Measurements from ENCODE around the gene MCM5.
"Not testable (repeated sequence)": the region's sequence is repeated elsewhere in the genome, so short reads cannot be mapped to it uniquely, and the experiment has no call there.

Gene MCM5

GRCh38 chr22:35452810-35453743, 53.1 kb downstream of the MCM5 start:
- DNase-seq = no peak

GRCh38 chr22:35454416-35455054, 54.6 kb downstream of the MCM5 start:
- no peak for DNase-seq

GRCh38 chr22:35455529-35455928, 55.6 kb downstream of the MCM5 start:
- DNase-seq = no peak

- no peak for DNase-seq
Measured at GRCh38 chr22:35456757-35457156, 56.8 kb downstream of the MCM5 start.

- DNase-seq = no peak
Measured at GRCh38 chr22:35457729-35458546, 58.0 kb downstream of the MCM5 start.

- DNase-seq = no peak
Measured at GRCh38 chr22:35458547-35459422, 58.8 kb downstream of the MCM5 start.

- DNase-seq = no peak
Measured at GRCh38 chr22:35459423-35459894, 59.5 kb downstream of the MCM5 start.

- DNase-seq = not testable (repeated sequence)
Measured at GRCh38 chr22:35459976-35460375, 60.0 kb downstream of the MCM5 start.

- DNase-seq = no peak
Measured at GRCh38 chr22:35460688-35461087, 60.7 kb downstream of the MCM5 start.

- no peak for DNase-seq
Measured at GRCh38 chr22:35462498-35463230, 62.7 kb downstream of the MCM5 start.

- no peak for DNase-seq
Measured at GRCh38 chr22:35463231-35463933, 63.4 kb downstream of the MCM5 start.

GRCh38 chr22:35464399-35464798, 64.5 kb downstream of the MCM5 start:
- no peak for DNase-seq

- DNase-seq = no peak
Measured at GRCh38 chr22:35465109-35465701, 65.3 kb downstream of the MCM5 start.

- peak; percentile 22 for DNase-seq
Measured at GRCh38 chr22:35467681-35468434, 67.9 kb downstream of the MCM5 start.

- DNase-seq = no peak
Measured at GRCh38 chr22:35470903-35471321, 71.0 kb downstream of the MCM5 start.

GRCh38 chr22:35471566-35471965, 71.6 kb downstream of the MCM5 start:
- DNase-seq = not testable (repeated sequence)

GRCh38 chr22:35472488-35472887, 72.5 kb downstream of the MCM5 start:
- no peak for DNase-seq

- no peak for DNase-seq
Measured at GRCh38 chr22:35473971-35474370, 74.0 kb downstream of the MCM5 start.

Measured in NCI-H2029 treated with DMSO at 0.1 percent for 48 hours (cell line).